Measurements from ENCODE around the gene MAP3K7CL.

DNA sequence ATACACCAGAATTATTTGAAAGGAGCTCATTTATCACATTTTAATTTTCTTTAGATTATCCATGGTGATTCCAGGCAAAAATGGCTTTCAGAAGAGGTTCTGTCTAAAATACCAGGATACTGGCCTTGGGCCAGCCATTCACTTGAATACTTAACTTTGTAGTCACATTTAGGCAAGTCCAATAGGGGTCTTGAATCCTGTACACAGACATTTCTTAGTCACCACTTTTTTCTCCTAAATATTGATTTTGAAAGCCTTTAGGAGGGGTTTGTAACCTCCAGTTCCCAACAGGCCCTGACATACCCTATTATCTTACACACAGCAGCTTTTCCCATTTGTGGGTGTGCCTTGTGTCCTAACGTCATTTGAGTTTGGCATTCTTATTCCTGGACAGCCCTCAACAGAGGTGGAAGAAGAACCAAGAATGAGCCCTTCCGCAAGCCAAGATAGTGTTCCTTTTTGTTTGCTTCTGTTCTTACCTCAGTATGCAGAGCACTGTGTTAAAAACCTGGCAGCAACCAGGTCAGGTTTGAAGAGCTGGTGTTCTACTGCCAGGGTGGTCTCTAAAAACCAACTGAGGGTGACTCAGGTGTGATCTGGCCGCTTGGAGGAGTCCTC lies 19.5 kb downstream of the MAP3K7CL start:
- no peak for TF ChIP-seq CTCF (IDR thresholded peaks at IDR 0.05)
- no peak for TF ChIP-seq POLR2A (IDR thresholded peaks at IDR 0.05)

Measured in Peyer's patch (tissue), 4 donors.